Measurements from ENCODE around the gene STAT3. TPM values are rescaled to one million over a fixed set of nuclear protein-coding genes. Genes with fewer than 3 reads are reported as not detected.
A peak's percentile ranks its signal among the peaks of the same experiment; 100 is the strongest.

The STAT3 gene
- total and polyA plus RNA-seq, 9 of the 15 experiments (the other 6 are each of a cell fraction or from before 2014, with no cell fraction given), result 90.0 to 179 (median 114) TPM

- TF ChIP-seq ZNF280A (IDR thresholded peaks at IDR 0.05; ENCODE audit: low read depth, partially characterized antibody) (no peak), SREBF2 (CRISPR knock-in tag; IDR thresholded peaks at IDR 0.05) (no peak), TAF1 (IDR thresholded peaks at IDR 0.05; ENCODE audit: control insufficient read depth, extremely low read depth, insufficient read depth, low read length, severe bottlenecking) (no peak), TBP (optimal IDR thresholded peaks at IDR 0.05; ENCODE audit: low read depth, low read length) (no peak), ZNF224 (CRISPR knock-in tag; IDR thresholded peaks at IDR 0.05) (no peak), PRPF4 (IDR thresholded peaks at IDR 0.05; ENCODE audit: insufficient read depth, low read depth, low read length, poor library complexity, severe bottlenecking) (no peak), ESRRA (IDR thresholded peaks at IDR 0.05; ENCODE audit: borderline replicate concordance, low read depth) (no peak), ARID2 (IDR thresholded peaks at IDR 0.05) (no peak), RBM15 (IDR thresholded peaks at IDR 0.05; ENCODE audit: insufficient read depth, low read length) (no peak), IRF9 (tag; IDR thresholded peaks at IDR 0.05) (no peak), ZNF280B (CRISPR knock-in tag; IDR thresholded peaks at IDR 0.05) (no peak), ZBTB26 (CRISPR knock-in tag; IDR thresholded peaks at IDR 0.05) (no peak), POLR2H (tag; IDR thresholded peaks at IDR 0.05; ENCODE audit: low read depth) (0 out of 2 replicates have a peak, but pooled peaks have one; percentile 56)
- TF ChIP-seq, protein P1, sequence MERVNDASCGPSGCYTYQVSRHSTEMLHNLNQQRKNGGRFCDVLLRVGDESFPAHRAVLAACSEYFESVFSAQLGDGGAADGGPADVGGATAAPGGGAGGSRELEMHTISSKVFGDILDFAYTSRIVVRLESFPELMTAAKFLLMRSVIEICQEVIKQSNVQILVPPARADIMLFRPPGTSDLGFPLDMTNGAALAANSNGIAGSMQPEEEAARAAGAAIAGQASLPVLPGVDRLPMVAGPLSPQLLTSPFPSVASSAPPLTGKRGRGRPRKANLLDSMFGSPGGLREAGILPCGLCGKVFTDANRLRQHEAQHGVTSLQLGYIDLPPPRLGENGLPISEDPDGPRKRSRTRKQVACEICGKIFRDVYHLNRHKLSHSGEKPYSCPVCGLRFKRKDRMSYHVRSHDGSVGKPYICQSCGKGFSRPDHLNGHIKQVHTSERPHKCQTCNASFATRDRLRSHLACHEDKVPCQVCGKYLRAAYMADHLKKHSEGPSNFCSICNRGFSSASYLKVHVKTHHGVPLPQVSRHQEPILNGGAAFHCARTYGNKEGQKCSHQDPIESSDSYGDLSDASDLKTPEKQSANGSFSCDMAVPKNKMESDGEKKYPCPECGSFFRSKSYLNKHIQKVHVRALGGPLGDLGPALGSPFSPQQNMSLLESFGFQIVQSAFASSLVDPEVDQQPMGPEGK (CRISPR knock-in tag; IDR thresholded peaks at IDR 0.05; ENCODE audit: borderline replicate concordance), result no peak
- TF ChIP-seq, protein P2, sequence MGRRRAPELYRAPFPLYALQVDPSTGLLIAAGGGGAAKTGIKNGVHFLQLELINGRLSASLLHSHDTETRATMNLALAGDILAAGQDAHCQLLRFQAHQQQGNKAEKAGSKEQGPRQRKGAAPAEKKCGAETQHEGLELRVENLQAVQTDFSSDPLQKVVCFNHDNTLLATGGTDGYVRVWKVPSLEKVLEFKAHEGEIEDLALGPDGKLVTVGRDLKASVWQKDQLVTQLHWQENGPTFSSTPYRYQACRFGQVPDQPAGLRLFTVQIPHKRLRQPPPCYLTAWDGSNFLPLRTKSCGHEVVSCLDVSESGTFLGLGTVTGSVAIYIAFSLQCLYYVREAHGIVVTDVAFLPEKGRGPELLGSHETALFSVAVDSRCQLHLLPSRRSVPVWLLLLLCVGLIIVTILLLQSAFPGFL (CRISPR knock-in tag; IDR thresholded peaks at IDR 0.05), result no peak
Measured at GRCh38 chr17:42271006-42271778, 117.0 kb downstream of the STAT3 start (continued).
